PC-3 (cell line): ENCODE data around the gene OGDH. TPM values are rescaled to one million over a fixed set of nuclear protein-coding genes. Genes with fewer than 3 reads are reported as not detected.

ENCODE experiments used
- ATAC-seq: fragments of 200-7000 bp; cut with Tn5 transposase; 2 replicates; pipeline ENCODE4 v1.9.1; 2020; ENCODE audit warnings: mild to moderate bottlenecking, moderate library complexity
- BruUV-seq: library from RNA; stranded (reverse); fragments of 400-500 nt; replicated peaks from 2 replicates; lab custom pipeline; 2021; lab: Mats Ljungman, UMichigan
- CTCF ChIA-PET: fragments of 300-600 bp; sonication (Branson Sonifier 250); formaldehyde crosslinking; loops from one replicate; lab custom pipeline; 2022; ENCODE audit warnings: antibody characterized with exemption; lab: Charles Lee
- POLR2A ChIA-PET: fragments of 300-600 bp; sonication (Branson Sonifier 250); formaldehyde crosslinking; loops from one replicate; lab custom pipeline; 2022; ENCODE audit warnings: antibody characterized with exemption; ENCODE audit not compliant: unreplicated experiment; lab: Charles Lee
- DNase-seq: peaks from one replicate; pipeline ENCODE4 v3.0.0-alpha.2; 2015
- H2AFZ ChIP-seq: fragments of 300-600 bp; sonication (generic); 2 replicates; pipeline ENCODE4 v1.6.0; 2016; ENCODE audit warnings: antibody characterized with exemption, low read length
- H3F3A ChIP-seq: fragments of 300-600 bp; sonication (generic); one replicate; pipeline ENCODE4 v1.6.0; 2017; ENCODE audit warnings: antibody characterized with exemption, low read length, control low read depth, mild to moderate bottlenecking; ENCODE audit not compliant: unreplicated experiment
- H3K27ac ChIP-seq: fragments of 300-600 bp; sonication (generic); 2 replicates; pipeline ENCODE4 v1.5.1; 2016; ENCODE audit warnings: mild to moderate bottlenecking, low read length
- H3K27me3 ChIP-seq: fragments of 300-600 bp; sonication (generic); 2 replicates; pipeline ENCODE4 v1.6.1; 2016; ENCODE audit warnings: low read length, mixed read lengths
- H3K36me3 ChIP-seq: fragments of 300-600 bp; sonication (generic); 2 replicates; pipeline ENCODE4 v1.6.1; 2016; ENCODE audit warnings: low read depth, mixed run types, low read length, mixed read lengths
- H3K4me1 ChIP-seq: fragments of 300-600 bp; sonication (generic); 2 replicates; pipeline ENCODE4 v1.5.1; 2016; ENCODE audit warnings: low read length; ENCODE audit not compliant: insufficient read depth
- H3K4me2 ChIP-seq: fragments of 300-600 bp; sonication (generic); 2 replicates; pipeline ENCODE4 v1.6.0; 2016; ENCODE audit warnings: low read length
- H3K4me3 ChIP-seq: fragments of 300-600 bp; sonication (generic); 2 replicates; pipeline ENCODE4 v1.5.1; 2016; ENCODE audit warnings: mild to moderate bottlenecking, low read length, mixed read lengths
- H3K79me2 ChIP-seq: fragments of 300-600 bp; sonication (generic); 2 replicates; pipeline ENCODE4 v1.6.1; 2017; ENCODE audit warnings: low read length, mixed read lengths
- H3K9ac ChIP-seq: fragments of 300-600 bp; sonication (generic); 2 replicates; pipeline ENCODE4 v1.6.0; 2016; ENCODE audit warnings: mild to moderate bottlenecking, low read length
- H3K9me2 ChIP-seq: fragments of 300-600 bp; sonication (generic); replicated peaks from 2 replicates; pipeline ENCODE4 v1.6.1; 2016; ENCODE audit warnings: mixed run types, low read length, mixed read lengths
- H3K9me3 ChIP-seq: fragments of 300-600 bp; sonication (generic); 2 replicates; pipeline ENCODE4 v1.6.1; 2016; ENCODE audit warnings: low read length, mixed read lengths
- H4K20me1 ChIP-seq: fragments of 300-600 bp; sonication (generic); 2 replicates; pipeline ENCODE4 v1.6.1; 2016; ENCODE audit warnings: low read length, mixed read lengths
- EZH2 ChIP-seq: fragments of 300-600 bp; sonication (generic); IDR thresholded peaks from one replicate; pipeline ENCODE4 v1.6.1; 2017; ENCODE audit warnings: antibody characterized with exemption, mild to moderate bottlenecking, low read length; ENCODE audit not compliant: unreplicated experiment
- EZH2phosphoT487 ChIP-seq: fragments of 300-600 bp; sonication (generic); IDR thresholded peaks from 2 replicates; pipeline ENCODE4 v1.6.1; 2018; ENCODE audit warnings: mild to moderate bottlenecking, antibody characterized with exemption, low read length, borderline replicate concordance
- intact Hi-C: fragments of 100-400 bp; cut with micrococcal nuclease; formaldehyde crosslinking; loops from 2 replicates; pipeline ENCODE4 v1.9.0; 2023
- total RNA-seq: library from RNA; depleted of rRNA; stranded (reverse); fragments of >200 nt; gene quantifications from 2 replicates; pipeline ENCODE4 v1.2.3, GENCODE V29; 2014
- TF ChIP-seq, protein P1 (sequence below): fragments of 300-600 bp; sonication (generic); conservative IDR thresholded peaks from 2 replicates; pipeline ENCODE4 v1.5.1; 2017; ENCODE audit warnings: antibody characterized with exemption, low read depth, mild to moderate bottlenecking, low read length

The OGDH gene
- total RNA-seq, 1 experiment from 2014 or later, result 66.2 TPM

DNA sequence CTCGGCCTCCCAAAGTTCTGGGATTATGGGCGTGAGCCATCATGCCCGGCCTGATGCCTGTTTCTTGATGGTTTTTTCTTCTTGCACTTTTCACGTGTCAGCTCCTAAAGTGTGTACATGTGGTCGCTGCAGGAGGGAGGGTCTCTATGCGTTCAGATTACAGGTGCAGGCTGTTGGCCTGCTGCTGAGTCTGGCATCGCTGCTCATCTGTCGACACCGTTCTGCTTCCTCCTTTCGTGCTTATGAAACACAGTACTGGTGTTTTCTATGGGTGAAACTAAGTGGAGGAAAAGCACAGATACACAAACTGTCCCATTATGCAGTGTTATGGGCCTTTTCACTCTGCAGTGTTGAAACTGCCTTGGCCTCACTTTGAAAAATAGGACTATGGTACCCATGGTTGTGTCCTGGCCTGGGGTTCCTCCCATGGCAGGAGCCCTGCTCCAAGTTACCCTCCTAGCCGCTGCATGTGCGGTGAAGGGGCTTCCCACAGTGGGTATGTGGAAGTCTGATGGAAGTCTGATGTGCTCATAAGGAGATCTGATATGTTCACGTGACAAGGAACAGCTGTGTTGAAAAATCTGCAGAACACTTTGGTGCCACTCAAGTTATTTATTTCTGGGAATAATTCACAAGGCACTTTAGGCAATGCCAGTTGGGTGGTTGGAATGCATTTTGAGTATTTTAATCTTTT, 23.5 kb downstream of the OGDH start:
- Histone ChIP-seq H3K27ac (peak overlapping the region; percentile 98), H3K9me3 (no peaks in the 10 kb centered on the region), H3K79me2 (peaks cover 20% of the 10 kb centered on the region), H3K36me3 (peaks cover 14% of the 10 kb centered on the region; the same call in 1 of the 2 replicates), H3K9ac (0 out of 2 replicates have a peak overlapping the region, but pooled peaks have one; percentile 9), H3K4me1 (peaks cover 38% of the 10 kb centered on the region), H3K9me2 (no peaks in the 10 kb centered on the region), H4K20me1 (no peaks in the 10 kb centered on the region), H3K27me3 (no peaks in the 10 kb centered on the region), H3K4me3 (no peak overlapping the region), H3K4me2 (no peak overlapping the region), H3F3A (no peaks in the 10 kb centered on the region), H2AFZ (no peak overlapping the region)
- CTCF ChIA-PET, result no interaction called here
- intact Hi-C loops, result loop anchor here (5.0 to 10.0 kb wide), 2 partner anchors 65 to 167 kb away; partner anchors contain the start of gene PPIA
- POLR2A ChIA-PET, result no interaction called here
- DNase-seq (no peak), ATAC-seq (no peak)
- TF ChIP-seq EZH2phosphoT487, result no peak
- TF ChIP-seq, protein P1, sequence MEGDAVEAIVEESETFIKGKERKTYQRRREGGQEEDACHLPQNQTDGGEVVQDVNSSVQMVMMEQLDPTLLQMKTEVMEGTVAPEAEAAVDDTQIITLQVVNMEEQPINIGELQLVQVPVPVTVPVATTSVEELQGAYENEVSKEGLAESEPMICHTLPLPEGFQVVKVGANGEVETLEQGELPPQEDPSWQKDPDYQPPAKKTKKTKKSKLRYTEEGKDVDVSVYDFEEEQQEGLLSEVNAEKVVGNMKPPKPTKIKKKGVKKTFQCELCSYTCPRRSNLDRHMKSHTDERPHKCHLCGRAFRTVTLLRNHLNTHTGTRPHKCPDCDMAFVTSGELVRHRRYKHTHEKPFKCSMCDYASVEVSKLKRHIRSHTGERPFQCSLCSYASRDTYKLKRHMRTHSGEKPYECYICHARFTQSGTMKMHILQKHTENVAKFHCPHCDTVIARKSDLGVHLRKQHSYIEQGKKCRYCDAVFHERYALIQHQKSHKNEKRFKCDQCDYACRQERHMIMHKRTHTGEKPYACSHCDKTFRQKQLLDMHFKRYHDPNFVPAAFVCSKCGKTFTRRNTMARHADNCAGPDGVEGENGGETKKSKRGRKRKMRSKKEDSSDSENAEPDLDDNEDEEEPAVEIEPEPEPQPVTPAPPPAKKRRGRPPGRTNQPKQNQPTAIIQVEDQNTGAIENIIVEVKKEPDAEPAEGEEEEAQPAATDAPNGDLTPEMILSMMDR, result no peak
- no peak for TF ChIP-seq EZH2
- no TSS peak for BruUV-seq

DNA sequence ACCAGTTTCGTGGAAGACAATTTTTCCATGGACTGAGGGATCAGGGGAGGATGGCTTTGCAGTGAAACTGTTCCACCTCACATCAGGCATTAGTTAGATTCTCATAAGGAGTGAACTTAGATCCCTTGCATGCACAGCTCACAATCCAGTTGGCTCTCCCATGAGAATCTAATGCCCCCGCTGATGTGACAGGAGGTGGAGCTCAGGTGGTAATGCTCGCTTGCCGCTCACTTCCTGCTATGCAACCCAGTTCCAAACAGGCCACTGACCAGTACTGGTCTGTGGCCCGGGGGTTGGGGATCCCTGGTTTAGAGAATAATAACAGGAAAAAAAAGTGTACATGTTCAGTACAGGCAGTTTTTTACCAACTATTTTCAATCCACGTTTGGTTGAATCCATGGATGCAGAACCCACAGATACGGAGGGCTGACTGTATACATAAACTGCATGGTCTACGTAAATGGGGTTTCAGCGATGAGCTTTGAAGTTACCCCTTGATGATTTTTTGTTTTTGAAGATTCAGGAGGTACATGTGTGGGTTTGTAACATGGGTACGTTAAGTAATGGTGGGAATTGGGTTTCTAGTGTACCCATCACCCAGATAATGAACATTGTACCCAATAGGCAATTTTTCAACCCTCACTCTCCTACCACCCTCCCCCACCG, 24.5 kb downstream of the OGDH start:
- H3K9ac ChIP-seq, result peak overlapping the region; percentile 86; the same call in 1 of the 2 replicates
- CTCF ChIA-PET, result no interaction called here

More for the DNA sequence above, 24.5 kb downstream of the OGDH start:
- Histone ChIP-seq H3K27ac (peak overlapping the region; percentile 98), H3K36me3 (peaks cover 6% of the 10 kb centered on the region; the same call in 1 of the 2 replicates), H3K4me3 (no peak overlapping the region), H4K20me1 (no peaks in the 10 kb centered on the region), H3K9me2 (no peaks in the 10 kb centered on the region), H3K4me1 (peaks cover 39% of the 10 kb centered on the region), H3K4me2 (no peak overlapping the region), H3F3A (no peaks in the 10 kb centered on the region), H3K9me3 (no peaks in the 10 kb centered on the region), H2AFZ (no peak overlapping the region), H3K27me3 (no peaks in the 10 kb centered on the region), H3K79me2 (peaks cover 25% of the 10 kb centered on the region)
- POLR2A ChIA-PET, result no interaction called here
- ATAC-seq, result no peak
- TF ChIP-seq EZH2phosphoT487 (no peak), EZH2 (no peak)
- TF ChIP-seq, protein P1, result no peak
- intact Hi-C loops, result loop anchor here (5.0 to 10.0 kb wide), 2 partner anchors 64 to 166 kb away; partner anchors contain the start of gene PPIA
- no TSS peak for BruUV-seq
- DNase-seq, result no peak
